DLD1 (cell line): ENCODE data around the gene POLR2H.

Experiments
- in situ Hi-C: cut with HindIII; loops from 2 replicates; pipeline ENCODE4 v1.10.0; 2017; ENCODE audit warnings: low sequenced_read_pairs

POLR2H gene

DNA sequence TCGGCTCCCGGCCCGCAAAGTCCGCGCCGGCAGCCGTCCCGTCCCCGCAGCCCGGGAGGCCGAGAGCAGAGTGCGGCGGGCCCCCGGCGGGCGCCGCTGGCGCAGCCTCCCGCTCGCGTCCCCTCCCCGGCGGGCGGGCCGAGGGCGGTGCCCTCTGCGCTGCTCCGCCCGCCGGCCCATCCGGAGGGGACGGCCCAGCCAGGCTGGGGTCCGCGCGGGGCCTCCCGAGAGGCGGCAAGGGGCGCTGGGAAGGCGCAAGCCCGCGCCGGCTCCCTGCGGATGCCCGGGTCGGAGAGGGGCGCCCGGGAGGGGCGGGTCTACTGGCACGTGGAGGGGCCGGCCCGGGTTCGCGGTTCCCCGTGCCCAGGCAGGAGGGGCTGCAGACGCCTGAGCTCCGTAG, at the start of gene POLR2H, which contains the start of gene CLCN2:
Gene POLR2H, plus strand, starts transcription at position 179 of the 400 bp plus-strand sequence. CDS start 1,783 bp downstream, outside the sequence.
Gene CLCN2, minus strand, starts transcription at position 74 of the 400 bp plus-strand sequence. CDS start 126 bp downstream, outside the sequence.
- in situ Hi-C loops = loop anchor here (25.0 kb wide), 1 partner anchor 176 kb away; no protein-coding TSS in a partner anchor

DNA sequence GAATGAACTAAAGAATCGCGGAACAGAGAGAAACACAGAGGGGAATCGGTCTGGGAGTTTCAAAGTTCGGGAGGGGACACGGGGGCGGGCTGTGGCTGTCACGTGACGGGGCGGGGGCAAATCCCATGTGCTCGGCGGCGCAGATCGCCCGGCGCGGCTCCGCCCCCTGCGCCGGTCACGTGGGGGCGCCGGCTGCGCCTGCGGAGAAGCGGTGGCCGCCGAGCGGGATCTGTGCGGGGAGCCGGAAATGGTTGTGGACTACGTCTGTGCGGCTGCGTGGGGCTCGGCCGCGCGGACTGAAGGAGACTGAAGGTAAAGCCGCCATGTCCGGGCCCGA, 47.2 kb upstream of the POLR2H start, which contains the start of gene EIF4G1:
Gene EIF4G1, plus strand, starts transcription at position 244 of the 337 bp plus-strand sequence. CDS start 1,191 bp downstream, outside the sequence.
- in situ Hi-C loops = no loop called here

DNA sequence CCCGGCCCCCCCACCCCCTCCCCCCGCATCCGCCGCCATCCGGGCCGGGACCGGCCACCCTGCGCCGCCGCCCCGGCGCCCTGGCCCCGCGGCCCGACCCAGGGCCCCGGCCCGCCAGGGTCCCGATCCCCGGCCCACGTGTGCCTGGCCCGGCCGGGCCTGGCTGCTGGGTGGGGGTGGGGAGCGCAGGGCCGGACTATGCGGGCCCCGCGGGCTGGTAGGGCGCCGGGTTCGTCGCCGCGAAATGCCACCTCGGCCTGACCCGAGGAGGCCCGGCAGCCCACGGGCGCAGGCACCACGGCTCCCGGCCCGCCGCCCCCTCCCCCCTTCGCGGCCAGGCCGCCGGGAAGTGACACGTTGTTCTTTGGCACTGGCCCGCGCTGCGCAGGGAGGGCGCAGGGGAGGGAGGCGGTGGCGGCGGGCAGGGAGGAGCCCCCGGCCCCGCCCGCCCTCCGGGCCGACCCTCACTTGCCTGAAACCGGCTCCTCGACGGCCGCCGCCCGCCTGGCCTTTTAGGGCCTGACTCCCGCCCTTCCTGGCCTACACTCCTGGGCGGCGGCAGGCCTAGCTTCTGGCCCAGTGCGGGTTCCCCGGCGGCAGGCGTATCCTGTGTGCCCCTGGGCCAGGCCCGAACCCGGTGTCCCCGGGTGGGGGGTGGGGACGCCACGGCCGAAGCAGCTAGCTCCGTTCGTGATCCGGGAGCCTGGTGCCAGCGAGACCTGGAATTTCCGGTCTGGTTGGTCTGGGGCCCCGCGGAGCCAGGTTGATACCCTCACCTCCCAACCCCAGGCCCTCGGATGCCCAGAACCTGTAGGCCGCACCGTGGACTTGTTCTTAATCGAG, 46.6 kb upstream of the POLR2H start:
- in situ Hi-C loops = no loop called here

DNA sequence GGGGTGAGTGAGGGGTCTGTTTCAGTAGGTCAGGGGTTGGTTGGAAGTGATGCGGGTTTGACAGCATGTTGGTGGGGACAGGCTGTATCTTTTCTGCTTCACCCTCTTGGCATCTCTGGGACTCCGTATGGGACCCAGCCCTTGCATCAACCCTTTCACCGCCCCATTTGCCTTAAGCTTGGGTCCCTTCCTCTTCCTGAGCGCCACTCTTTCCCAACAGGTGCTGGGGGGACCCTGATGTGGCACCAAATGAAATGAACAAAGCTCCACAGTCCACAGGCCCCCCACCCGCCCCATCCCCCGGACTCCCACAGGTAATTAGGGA, 46.0 kb upstream of the POLR2H start:
- in situ Hi-C loops = no loop called here

DNA sequence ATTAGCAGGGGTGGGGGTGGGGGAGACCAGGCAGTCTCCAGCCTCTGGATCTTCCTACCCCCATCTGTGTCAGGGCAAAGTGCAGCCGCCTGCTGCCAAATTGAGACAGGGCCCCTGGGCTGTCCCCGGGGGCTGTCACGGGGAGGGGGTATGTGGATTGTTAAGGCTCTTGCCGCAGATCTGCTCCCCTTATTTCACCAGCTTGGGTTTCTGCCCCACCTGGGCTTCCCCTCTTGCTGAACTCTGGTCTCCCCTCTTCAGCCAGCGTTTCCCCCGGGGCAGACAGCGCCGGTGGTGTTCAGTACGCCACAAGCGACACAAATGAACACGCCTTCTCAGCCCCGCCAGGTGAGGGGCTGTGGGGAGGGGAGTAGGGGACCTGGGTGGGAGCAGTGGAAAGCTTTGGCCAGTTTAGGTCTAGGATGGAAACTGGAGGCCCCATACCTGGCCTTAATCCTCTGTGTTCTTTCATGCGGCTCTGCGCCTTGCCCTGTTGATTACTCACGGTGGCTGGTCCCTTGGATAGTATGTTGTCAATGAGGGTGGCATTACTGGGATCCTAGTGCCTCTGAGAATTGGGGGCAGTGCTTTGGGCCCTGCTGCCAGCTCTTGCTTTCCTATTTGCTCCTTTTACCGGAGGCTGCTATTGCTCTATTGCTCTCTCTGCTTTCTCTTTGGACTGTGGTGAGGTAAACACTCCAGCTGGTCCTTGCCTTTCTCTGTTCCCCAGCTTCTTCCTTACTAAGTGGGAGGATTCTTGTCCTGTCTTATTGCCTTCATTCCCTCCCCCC, 45.4 kb upstream of the POLR2H start:
- in situ Hi-C loops = no loop called here

DNA sequence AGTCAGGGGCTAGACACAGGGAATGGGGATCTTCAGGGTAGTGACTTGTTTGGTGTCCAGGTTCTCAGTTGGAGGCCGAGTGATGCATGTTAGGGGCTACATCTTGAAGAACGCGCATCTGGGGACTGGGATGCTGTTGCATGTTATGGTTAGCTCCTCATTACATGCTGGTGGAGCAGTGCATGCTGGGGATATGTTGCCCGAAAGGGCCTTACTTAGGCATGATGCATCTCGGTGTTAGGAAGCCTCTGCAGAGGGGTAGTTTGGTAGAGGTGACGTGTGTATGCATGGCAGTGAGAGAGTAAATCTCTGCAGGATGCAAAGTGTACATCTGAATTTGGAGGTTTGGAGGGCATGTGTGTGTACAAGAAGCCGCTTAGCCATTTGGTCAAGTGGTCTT, 44.7 kb upstream of the POLR2H start:
- in situ Hi-C loops = no loop called here

DNA sequence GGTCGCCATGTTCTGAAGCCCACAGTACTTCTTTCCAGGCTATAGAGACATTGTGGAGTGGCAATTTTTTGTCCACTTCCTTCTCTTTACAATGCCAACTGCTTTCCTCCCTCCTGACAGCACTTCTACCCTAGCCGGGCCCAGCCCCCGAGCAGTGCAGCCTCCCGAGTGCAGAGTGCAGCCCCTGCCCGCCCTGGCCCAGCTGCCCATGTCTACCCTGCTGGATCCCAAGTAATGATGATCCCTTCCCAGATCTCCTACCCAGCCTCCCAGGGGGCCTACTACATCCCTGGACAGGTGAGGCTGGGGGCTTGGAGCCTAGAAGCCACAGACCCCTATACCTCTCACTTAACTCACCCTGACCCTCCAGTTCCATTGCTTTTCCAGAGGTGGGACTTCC, 44.3 kb upstream of the POLR2H start:
- in situ Hi-C loops = no loop called here

DNA sequence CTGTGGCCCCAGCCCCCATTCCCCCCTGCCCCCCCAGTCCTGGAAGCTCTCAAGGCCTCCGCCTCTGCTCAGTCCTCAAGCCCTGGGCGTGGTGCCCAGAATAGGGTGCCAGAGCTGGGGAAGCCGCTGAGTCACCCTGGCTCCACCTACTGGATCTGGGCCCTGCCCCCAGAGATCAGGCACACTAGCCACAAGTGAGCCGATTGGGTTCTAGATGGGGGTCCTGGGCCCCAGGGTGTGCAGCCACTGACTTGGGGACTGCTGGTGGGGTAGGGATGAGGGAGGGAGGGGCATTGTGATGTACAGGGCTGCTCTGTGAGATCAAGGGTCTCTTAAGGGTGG, 41.4 kb upstream of the POLR2H start:
- in situ Hi-C loops = no loop called here

DNA sequence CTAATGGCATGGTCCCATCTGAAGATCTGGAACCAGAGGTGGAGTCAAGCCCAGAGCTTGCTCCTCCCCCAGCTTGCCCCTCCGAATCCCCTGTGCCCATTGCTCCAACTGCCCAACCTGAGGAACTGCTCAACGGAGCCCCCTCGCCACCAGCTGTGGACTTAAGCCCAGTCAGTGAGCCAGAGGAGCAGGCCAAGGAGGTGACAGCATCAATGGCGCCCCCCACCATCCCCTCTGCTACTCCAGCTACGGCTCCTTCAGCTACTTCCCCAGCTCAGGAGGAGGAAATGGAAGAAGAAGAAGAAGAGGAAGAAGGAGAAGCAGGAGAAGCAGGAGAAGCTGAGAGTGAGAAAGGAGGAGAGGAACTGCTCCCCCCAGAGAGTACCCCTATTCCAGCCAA, 39.8 kb upstream of the POLR2H start:
- in situ Hi-C loops = no loop called here

DNA sequence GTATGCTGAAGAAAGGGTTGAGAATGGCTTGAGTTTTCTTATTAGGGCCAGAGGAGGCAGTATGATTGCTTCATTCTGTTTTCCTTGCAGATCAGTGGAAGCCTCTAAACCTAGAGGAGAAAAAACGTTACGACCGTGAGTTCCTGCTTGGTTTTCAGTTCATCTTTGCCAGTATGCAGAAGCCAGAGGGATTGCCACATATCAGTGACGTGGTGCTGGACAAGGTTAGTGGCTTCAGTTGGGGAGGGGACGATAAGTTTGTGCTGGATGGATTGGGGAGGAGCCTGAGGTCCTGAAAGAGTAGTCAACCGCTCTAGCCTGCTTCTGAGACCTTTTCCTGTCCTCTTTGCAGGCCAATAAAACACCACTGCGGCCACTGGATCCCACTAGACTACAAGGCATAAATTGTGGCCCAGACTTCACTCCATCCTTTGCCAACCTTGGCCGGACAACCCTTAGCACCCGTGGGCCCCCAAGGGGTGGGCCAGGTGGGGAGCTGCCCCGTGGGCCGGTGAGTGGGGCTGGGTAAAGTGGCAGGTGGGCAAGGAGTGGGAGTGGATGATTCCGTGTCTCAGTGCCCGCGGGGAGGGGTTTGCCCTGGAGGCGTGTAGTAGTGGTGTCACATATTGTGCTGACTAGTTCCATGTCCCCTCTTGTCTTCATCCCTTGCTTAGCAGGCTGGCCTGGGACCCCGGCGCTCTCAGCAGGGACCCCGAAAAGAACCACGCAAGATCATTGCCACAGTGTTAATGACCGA, 38.6 kb upstream of the POLR2H start:
- in situ Hi-C loops = no loop called here

DNA sequence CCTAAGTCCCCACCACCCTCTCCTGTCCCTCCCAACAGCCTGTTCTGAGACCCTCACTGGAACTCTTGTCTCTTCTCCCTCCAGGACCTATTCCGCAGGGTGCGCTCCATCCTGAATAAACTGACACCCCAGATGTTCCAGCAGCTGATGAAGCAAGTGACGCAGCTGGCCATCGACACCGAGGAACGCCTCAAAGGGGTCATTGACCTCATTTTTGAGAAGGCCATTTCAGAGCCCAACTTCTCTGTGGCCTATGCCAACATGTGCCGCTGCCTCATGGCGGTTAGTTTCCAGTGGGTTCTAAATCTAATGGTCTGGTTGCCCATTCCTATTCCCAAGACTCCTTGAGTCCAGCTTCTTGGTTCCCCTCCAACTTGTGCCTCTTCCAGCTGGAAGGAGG, 37.8 kb upstream of the POLR2H start:
- in situ Hi-C loops = no loop called here

DNA sequence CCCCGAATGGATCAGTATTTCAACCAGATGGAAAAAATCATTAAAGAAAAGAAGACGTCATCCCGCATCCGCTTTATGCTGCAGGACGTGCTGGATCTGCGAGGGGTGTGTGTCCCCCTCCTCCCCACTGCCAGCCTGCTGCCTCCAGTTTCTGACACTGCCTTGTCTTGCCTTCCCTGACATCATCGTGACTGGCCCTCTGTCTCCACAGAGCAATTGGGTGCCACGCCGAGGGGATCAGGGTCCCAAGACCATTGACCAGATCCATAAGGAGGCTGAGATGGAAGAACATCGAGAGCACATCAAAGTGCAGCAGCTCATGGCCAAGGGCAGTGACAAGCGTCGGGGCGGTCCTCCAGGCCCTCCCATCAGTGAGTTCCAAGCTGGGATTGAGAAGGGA, 36.2 kb upstream of the POLR2H start:
- in situ Hi-C loops = no loop called here

DNA sequence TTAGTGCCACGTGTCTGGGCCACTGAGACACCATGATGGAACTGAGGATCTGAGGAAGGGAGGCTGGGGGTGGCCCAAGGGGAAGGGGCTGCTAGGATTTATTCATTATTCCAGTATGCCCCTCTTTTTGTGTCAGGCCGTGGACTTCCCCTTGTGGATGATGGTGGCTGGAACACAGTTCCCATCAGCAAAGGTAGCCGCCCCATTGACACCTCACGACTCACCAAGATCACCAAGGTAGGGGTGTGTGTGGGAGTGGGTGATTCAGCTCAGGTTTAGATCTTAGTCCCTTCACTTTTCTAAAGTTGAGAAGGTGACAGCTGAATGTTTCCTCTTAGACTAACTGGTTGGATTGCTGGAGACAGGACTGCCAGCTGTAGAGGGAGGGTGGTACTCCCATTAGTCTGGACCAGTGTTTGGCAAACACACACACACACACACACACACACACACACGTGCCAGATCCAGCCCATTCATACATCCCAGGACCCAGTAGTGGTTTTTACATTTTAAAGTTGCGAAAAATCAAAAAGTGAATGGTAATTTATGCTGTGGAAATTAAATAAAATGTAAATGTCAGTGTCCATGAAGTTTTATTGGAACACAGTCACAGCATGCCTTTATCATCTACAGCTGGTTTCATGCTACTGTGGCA, 35.7 kb upstream of the POLR2H start:
- in situ Hi-C loops = no loop called here

DNA sequence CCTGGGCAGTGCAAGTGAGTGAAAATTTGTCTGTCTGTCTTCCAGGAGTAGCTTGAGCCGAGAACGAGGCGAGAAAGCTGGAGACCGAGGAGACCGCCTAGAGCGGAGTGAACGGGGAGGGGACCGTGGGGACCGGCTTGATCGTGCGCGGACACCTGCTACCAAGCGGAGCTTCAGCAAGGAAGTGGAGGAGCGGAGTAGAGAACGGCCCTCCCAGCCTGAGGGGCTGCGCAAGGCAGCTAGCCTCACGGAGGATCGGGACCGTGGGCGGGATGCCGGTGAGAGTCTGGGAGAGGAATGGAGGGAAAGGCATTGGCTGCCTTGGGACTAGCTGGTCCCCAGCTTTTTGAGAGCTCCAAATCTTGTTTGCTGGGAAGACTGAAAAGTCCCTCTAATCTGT, 34.3 kb upstream of the POLR2H start:
- in situ Hi-C loops = no loop called here

DNA sequence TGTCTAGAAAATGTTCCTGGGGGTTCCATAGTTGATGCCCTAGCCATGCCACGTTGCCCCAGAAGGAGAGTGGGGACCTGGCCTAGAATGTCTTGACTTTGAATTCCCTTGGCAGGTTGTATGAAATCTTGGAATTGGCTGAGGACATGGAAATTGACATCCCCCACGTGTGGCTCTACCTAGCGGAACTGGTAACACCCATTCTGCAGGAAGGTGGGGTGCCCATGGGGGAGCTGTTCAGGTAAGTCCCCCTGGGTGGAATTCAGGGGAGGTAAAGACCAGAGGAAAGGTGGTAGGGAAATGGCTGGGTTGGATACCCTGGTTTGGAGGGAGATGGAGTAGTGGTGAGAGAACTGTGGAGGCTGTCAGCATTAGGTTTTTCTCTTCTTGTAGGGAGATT, 33.0 kb upstream of the POLR2H start:
- in situ Hi-C loops = no loop called here

DNA sequence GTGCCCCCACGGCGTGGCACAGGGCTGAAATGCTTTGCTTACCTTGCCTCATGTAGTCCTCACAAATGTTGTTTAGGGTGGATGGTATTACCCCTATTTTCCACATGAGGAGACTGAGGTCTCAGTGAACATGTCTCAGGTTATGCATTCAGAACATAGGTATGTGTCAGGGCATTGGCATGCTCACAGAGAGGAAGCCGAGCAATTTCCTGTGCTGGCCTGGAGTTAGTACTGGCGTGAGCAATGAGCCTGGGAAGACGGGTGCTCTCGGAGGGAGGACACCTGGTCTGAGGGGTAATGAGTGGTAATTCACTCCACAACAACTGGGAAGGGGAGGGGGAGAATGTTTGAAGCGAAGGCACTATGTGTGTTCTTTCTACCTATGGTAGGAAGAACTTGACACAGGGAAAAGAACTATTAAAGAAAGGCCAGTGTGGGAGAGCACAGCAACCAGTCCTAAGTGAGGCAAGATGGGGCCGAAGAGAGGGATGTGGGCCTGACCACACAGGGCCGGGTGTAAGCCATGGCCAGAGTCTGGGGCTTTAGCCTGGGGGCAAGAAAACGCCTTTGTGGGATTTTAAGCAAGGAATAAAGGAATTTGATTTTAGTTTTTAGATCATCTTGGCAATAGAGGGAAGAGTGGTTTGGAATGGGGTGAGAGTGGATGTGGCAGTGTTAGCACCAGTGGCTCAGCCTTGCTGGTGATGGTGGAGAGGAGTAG, 29.0 kb upstream of the POLR2H start:
- in situ Hi-C loops = no loop called here

DNA sequence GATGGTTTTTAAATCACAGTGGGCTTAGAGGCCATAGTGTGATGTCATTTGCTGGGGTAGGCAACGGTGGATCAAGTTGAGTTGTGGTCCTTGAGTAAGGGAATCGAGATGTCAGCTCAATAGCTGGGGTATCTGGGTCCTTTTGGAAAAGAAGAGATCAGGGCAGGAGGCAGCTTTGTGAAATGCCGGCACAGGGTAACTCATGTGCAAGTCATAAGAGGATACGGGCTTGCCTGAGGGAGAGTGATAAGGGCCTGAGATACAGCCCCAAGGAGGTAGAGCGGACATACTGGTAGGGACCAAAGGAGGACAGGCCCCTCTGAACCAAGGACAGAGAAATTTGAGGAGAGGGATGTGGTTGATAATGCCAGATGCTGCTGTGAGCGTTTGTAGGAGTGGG, 28.3 kb upstream of the POLR2H start:
- in situ Hi-C loops = no loop called here

DNA sequence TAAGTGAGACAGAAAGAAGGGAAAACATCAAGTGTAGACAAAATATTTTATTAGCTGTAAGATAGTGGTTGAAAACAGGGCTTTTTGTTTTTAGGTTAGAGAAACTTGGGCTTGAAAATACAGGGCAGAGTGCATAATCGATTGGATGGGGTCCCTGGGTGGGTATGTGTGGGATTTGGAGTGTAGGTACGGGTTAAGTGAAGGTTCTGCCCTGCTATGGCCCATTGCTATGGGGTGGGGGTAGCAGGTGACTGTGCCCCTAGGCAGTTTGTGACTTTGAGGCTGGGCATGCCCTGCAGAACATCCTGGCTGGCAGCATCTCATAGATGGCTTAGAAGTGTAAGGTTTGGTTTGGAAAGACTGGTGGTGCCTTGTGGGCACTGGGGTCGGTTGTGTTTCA, 27.8 kb upstream of the POLR2H start:
- in situ Hi-C loops = no loop called here

DNA sequence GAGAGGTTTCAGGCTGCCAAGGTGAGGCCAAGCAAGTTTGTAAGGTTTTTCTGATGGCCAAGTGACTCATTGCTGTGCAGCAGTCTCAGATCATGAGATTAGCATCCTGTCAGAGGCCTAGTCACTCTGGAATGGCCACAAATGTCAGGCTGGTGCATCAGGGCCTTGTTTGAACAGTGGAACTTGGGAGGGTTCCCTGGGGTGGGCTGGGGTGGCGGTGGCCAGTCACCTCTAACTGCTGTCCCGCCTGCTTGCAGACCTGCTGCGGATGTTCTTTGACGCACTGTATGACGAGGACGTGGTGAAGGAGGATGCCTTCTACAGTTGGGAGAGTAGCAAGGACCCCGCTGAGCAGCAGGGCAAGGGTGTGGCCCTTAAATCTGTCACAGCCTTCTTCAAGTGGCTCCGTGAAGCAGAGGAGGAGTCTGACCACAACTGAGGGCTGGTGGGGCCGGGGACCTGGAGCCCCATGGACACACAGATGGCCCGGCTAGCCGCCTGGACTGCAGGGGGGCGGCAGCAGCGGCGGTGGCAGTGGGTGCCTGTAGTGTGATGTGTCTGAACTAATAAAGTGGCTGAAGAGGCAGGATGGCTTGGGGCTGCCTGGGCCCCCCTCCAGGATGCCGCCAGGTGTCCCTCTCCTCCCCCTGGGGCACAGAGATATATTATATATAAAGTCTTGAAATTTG, 26.9 kb upstream of the POLR2H start:
- in situ Hi-C loops = no loop called here

DNA sequence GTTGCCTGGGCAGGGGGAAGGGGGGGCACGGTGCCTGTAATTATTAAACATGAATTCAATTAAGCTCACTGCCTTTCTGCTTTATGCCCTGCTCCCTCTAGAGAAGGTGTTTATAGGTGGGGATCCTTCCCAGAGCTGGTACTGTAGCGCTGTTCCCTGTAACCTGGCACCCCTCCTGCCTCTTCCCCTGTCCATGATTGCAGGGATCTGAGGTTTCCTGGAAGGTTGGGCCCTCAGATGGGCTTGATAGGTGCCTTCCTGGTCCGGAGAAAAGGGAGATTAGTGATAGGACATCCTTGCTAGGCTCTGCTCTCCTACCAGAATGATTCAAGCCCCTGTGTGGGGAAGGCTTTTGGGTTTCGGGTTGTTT, 26.2 kb upstream of the POLR2H start:
- in situ Hi-C loops = no loop called here
